Amygdala (tissue), 56 donors: ENCODE measurements around the gene TMEM9B.
"Not testable (repeated sequence)": the region's sequence is repeated elsewhere in the genome, so short reads cannot be mapped to it uniquely, and the experiment has no call there.

Experiments used
- DNase-seq, 56 donors: peaks; one replicate each; lab custom pipeline; 2025; lab: John Stamatoyannopoulos, UW

TMEM9B gene

DNA sequence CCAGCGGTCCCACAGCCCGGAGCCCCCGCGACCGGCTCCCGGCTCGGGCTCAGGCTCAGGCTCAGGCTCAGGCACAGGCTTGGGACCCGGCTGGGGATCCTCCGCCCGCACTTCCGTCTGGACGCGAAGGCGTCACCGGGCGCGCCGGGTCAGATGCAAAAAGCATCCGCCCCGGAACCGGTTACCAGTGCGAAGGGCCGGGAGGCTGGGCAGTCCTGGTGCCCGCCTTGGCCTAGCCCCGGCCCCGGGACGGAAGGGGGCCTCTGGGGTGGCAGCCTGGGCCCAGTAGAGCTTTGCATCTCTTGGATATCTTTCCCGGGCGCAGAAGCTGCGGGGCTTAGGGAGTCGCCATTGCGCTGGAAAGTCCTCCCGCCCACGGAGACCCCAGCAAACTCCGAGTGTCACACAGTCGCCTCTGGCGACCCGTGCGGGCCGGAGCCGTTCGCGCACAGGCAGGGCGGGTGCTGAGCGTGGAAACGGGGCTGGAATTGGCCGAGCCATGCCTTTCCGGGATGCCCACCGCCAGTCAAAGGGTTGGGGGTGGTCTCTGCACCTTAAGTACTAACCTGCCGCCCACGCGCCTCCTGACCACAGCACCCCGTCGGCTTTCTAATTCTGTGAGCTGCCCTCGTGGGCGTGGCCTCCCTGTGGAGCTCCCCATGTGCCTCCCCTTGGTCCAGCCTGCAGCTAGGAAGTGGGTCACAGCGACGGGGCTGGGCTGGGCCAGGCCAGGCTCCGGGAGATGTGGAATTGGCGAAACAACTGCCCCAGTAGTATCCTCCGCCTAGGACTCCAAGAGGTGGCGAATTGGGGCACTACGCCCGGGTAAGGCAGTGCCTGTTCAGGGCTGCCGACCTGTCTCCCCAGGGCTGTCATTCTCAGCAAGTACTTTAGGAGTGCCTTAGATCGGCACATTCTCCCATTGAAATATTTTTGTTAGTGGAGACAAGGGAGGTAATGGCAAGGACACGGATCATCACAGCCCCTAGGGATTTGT is at the start of gene TMEM9B:
Gene TMEM9B (minus strand): TSS at position 119 of the 997 bp plus-strand sequence. CDS start 129 bp downstream, outside the sequence.
- DNase-seq: peak; percentile 38 to 92 (median 82)

DNA sequence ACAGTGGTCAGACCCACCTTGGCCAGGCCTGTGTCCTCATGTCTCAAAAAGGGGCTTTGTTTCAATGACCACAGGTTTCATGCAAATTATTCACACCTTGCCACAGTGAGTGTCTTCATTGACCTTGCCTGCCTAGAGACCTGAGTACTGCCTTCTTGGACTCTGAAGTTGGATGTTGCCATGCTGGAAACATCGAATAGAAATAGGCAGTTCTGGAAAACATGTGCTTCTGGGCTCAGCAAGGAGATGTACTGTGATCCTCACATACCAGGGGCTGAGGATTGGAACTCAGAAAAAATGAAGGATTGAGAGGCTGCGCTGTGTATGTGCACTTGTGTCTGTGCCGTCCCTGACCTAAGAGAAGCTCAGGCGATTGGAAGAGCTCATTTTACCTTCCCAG is 49.1 kb upstream of the TMEM9B start:
- no peak for DNase-seq

DNA sequence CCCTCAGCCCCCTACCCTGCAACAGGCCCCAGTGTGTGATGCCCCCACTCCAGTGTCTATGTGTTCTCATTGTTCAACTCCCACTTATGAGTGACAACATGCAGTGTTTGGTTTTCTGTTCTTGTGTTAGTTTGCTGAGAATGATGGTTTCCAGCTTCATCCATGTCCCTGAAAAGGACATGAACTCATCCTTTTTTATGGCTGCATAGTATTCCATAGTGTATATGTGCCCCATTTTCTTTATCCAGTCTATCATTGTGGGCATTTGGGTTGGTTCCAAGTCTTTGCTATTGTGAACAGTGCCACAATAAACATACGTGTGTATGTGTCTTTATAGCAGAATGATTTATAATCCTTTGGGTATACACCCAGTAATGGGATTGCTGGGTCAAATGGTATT is 45.3 kb upstream of the TMEM9B start:
- not testable (repeated sequence) for DNase-seq

DNA sequence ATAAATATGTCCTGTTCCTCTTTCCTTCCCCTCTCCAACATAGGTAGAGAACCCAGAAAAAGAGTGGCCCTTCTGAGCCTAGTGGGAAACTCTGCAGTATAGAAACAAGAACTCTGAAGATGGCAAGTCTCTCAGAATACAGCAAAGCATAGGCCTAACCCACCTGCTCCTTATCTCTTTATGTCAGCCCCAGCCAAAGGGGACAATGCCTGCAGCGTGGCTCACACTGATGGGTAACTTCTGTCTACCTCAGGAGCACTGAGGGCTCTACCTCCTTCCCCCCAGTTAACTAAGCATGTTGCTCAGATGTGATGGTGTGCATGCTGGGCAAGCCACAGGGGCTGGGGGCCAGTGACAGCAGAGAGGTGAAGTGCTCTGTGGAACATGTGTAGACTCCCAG is 44.4 kb upstream of the TMEM9B start:
- DNase-seq: no peak

DNA sequence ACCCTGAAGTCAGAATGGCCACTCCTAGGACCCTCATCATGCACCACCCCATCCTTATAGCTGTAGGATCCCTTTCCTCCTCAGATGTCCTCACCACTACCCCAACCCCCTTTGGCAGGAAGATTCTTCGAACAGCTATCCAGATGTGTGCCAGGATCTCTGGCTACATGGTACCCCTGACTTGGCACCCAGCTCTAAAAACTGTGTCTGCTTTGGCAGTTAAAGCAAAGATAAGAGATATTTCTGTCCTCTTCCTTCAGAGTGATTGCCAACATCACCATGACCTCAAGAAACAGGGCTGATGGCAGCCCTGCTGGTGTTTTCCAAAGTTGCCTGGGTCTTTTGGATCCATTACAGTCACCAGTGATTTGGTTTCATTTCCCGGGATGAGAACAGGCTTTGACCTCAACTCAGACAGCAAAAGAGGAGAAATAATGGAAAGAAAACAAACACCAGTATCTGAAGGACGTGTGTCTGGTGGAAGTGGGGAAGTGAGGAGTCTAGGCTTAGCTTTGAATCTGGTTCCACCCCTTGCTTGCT is 43.8 kb upstream of the TMEM9B start:
- no peak for DNase-seq

DNA sequence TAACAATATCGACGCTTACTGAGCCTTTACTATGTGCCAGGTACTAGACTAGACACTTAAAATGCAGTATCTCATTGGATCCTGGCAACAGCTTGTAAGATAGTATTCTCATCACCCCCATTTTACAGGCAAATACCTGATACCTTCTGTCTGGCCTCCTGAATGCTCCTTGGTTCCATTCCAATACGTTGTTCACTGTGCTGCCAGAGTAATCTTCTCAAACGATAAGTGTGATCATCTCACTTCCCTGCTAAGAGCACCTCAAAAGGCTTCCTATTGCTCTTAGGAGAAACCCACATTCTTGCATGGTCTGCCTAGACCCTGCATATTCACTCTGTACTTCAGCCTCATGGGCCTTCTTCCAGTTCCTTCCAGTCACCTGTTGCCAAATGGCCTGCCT is 40.8 kb upstream of the TMEM9B start:
- DNase-seq: no peak

DNA sequence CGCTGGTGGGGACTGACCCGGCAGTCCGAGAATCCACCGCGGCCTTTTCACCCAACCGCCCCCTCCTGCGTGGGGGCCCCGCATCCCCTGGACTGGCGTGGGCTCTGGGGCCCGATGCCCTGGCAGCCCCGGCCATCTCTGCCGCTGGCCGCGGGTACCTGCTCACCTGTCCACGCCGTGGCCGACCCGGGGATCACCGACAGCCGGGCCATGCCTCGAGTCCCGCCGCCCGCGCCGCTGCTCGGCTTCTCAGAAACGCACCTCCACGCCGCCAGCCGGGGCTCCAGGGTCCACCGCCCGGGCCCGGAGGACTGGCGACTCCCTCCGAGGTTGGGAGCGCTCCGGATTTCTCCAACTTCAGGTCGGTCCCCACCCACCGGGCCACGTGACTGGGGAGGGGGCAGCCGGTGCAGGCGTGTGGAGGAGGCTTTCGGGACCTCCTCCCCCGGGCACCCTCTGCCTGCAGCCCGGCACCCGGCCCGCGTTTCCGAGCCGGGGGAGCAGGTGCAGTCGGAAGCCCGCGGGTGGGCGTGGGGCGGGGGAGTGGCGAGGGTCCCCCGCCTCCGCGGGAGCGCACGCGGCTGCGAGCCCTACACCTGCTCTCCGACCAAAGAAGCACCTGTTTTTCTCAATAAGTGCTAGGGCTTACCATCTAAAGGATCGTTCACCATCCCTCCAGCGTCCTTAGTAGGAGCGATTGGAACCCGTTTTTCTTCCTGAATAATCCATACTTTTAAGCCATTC is 40.1 kb upstream of the TMEM9B start:
- DNase-seq: peak in 1 of 56 donors; percentile 19

DNA sequence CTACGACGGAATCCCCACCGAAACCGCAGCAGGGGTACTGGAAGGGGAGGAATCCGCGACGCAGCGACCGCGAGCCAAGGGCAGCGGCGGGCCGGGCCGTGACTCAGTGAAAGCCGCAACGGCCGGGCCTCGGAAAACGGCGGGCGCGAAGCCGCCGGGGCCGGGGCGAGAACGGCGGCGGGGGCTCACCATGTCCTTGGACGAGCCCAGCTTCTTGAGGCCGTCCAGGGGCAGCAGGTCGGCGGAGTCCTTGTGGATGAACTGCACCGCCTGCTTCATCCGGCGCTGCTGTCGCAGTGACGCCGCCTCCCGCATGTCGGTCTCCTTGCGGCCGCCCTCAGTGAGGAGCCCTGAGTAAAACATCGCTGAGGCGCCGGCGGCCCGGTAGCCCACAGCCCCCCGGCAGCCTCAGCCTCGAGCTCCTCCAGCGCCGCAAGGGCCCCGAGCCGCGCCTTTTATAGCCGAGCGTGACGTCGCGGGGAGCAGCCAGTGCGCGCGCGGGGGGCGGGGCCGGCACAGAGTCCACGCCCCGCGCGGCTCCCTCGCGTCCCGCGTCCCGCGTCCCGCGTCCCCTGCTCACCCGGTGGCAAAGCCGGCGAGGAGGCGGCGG is 39.4 kb upstream of the TMEM9B start, which contains the start of gene NRIP3:
Gene NRIP3 (minus strand): TSS at position 429 of the 610 bp plus-strand sequence. CDS start 66 bp downstream, at position 363.
- DNase-seq: peak in 39 of 56 donors; percentile 4 to 66 (median 25)

DNA sequence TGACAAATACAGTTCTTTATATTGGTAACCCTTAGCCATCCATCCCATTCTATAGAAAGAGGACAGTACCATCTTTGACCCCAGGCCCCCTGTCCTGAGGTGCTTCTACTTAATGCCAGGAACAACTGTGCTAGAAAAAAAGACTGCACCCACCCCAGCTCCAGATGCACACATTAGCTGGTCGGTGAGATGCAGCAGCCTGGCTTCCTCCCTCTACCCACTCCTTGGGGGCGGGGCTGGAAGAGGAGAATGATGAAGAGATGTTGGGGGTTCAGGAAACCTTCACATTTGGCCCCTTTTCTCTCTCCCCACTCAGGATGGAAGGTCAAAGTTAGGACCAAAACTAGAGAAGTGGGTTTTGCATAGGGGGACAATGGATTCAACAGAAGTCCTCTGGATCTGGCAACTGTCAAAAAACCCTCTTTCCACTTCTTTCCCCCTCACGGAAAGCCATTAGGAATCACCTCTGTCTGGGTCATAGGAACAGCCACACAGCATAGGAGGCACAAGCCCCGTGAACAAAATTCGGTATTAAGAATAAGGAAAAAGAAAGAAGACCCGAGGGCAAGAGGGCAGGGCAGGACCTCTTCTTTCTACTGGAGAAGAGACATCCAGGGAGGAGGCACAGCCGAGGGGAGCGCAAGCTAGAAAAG is 38.8 kb upstream of the TMEM9B start:
- DNase-seq: no peak

DNA sequence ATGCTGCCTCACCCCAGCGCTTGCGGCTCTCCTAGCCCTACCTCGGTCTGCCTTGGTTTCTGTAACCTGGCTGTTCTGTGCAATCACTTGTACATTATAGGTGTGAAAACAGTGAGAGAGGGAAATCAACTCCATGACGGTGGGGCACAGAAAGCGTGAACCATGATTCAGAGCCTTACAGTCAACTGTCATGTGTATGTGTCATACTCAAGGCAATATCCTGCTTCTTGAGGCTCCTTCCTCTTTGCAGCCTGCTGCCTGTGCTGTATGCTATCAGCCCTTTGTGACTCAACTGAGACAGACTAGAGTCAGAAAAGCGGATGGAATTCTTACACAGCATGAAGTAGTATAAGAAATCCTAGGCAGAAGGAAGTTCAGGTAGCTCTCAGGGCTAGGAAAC is 37.5 kb upstream of the TMEM9B start:
- no peak for DNase-seq

DNA sequence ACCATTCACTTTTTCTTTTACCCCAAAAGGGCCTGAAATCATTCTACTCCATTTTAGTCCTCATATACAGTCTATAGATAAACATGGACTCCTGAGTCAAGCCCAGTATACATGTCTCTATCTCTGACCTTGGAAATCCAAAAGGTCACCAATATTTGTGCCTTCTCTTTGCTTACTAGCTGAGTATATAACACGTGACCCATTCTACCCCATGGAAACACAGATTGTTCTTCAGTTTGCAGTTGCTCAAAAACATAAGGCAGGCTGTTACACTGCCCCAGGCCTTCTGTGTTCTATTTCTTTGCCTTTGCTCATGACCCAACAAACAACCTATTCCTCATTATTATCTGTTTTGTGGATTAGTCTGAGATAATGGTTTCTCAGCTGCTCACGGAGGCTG is 33.8 kb upstream of the TMEM9B start:
- no peak for DNase-seq

DNA sequence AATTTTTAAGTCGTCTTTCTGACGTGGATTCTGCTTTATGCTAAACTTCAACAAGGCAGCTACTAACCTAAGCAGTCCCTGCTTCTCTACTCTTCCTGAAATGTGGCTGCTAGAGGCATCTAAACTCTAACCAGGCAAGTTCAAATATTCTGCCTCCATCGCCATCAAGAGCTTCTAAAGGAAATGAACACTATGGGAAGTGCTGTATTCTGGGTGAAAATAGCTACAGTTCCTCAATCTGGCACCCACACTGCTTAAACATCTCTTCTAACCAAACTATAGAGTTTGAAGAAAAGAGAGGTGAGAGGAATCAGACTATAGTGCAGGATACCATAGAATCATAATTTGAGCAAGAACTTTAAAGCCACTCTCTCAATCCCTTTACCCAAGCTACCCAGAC is 33.2 kb upstream of the TMEM9B start:
- DNase-seq: no peak

DNA sequence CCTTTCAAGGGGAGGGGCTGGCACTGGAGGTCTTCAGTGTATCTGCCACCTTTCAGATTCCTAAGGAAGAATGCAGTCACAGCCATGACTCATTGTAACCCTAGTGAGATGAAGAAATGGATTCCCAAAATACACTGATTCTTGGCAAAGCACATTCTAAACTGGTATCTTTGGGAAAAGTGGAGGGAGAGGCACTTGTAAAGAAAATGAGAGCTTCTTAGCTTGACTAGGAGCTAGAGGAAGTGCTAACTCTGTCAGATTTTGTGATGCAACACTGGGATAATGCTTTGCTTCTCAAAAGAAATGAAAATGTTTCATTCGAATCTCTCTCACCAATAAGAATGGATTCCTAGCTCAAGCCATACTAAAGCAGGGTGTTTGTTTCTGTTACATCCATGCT is 25.2 kb upstream of the TMEM9B start:
- DNase-seq: no peak

DNA sequence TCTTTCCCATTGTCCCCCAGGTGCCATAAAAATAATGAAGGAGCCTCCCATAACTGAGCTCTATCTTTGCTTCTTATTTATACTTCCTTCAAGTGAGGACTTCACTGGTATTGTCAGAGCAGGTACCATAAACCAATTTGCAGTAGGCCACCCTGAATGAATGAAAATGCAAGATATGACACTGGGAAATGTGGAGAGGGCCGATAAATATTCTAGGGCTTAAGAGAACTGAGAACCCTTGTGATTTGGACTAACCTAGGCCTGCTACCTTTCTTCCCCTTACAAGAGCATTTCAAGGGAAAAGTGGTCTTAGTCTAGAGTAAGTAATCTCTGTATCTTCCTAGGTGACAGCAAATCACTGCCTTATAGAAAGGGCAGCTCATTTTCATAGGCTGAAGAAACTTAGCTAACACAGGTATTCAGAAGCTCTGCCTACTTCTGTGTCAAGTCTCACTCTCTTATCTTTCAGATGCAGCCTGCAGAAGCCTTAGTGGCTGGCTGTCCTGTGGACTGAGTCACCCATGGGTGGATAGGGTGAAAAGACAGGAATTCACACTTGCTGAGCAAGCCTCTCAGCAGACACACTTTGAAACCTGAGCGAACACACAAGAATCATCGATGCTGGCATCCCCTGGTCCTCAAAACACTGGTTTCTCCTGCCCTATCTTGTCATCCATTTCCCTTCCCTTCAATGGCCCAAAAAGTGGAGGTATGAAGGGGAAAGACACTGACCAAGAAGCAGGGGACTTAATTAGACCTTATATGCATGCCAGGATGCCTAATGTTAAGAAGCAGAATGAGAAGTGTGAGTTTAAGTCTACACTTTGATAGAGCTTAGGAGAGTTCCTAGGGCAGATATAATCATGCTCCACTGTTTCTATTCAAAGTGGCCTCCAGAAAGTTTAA is 24.3 kb upstream of the TMEM9B start:
- no peak for DNase-seq

DNA sequence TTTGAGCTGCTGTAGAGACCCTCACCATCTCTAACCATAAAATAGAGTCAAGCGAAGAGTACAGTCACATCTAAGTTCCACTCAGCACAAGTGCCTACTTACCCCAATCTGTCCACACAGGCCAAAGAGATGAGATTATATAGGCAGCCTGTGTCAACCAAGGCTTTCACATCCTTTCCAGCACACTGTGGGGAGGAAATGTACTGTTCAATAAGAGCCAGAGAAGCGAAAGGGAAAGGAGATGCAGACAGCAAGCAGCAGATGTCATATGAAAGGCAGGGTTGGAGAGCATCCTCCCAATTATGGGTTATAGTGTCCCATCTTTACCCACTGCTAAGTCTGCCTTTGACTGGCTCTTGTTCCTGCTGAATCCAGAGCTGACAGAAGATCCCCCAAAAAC is 23.2 kb upstream of the TMEM9B start:
- no peak for DNase-seq

DNA sequence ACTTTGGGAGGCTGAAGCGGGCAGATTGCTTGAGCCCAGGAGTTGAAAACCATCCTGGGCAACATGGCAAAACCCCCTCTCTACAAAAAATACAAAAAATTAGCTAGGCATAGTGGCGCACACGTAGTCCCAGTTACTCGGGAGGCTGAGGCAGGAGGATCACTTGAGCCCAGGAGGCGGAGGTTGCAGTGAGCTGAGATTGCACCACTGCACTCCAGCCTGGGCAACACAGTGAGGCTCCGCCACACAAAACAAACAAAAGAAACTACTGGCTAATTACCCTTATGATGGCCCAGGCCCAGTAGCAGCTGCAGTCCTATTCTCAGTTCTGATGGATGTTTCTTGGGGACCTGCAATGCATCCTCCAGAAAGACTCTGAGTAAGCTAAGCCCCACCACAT is 22.5 kb upstream of the TMEM9B start:
- not testable (repeated sequence) for DNase-seq

DNA sequence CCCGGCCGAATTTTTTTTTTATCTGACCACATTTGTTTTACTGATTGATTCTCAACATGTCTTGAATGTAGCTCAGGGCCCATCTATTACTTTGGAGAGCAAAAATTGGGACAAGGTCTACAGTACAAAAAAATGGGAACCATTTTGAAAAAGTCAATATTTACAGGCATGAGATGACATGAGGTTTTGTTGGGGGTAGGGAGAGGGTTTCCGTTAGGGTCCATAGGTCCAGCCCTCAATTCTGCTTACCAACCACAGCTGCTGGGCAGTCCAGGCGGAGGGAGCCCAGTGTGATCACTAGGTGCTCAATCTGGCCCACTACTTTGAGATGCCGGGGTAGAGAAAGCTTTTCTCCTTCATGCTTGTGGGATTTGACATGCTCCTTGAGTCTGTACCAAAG is 21.2 kb upstream of the TMEM9B start:
- DNase-seq: no peak

DNA sequence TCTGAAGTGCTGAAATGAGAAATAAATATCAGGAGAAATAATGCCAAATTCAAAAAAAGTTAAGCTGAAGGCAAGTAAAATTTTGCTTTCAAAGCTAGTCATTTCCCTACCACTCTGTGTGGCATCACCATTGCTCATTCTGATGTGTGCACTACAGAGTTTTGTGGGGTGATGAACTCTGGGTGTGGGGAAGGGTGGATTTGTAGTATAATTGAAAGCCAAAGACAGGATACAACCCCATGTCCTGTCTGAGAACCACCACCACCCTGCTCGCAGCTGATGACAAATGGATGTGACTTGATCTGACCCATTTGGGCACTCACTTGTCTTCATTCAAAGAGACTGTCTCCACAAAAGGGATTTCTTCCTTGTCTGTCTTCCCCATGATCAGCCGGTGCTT is 19.3 kb upstream of the TMEM9B start:
- DNase-seq: no peak

DNA sequence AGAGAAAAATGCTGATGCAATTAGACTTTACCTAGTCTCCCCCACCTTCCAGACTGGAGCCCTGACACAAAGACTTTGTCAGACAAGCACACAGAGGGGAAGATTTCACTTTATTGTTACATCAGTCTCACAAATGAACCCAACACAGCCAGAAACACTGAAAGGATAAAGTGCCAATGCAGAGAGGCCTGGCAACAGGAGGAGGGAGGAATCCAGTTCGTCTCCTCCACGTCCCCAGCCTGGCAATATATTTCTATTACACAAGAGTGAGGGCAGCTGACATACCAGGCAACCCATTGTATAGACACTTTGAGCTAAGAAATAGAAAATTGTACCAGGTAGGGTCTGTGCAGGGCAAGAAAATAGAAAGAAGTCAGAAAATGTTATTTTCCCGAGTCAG is 16.2 kb upstream of the TMEM9B start:
- no peak for DNase-seq
